Pancreas (tissue), 10 donors: Measurements from ENCODE around the gene LCAT. TPM values are rescaled to one million over a fixed set of nuclear protein-coding genes. Genes with fewer than 3 reads are reported as not detected.
A peak's percentile ranks its signal among the peaks of the same experiment; 100 is the strongest.
"Not testable (repeated sequence)": the region's sequence is repeated elsewhere in the genome, so short reads cannot be mapped to it uniquely, and the experiment has no call there.

Experiments used
- ATAC-seq, 4 donors: fragments of 200-7000 bp; cut with Tn5 transposase; one replicate each; pipeline versions ENCODE4 v1.8.0 to v1.9.1; 2020; ENCODE audit warnings: mild to moderate bottlenecking in 4 of 4, moderate library complexity in 4 of 4
- DNase-seq, 6 donors: peaks; one replicate each; pipeline ENCODE4 v3.0.0-alpha.2; 2020
- FAIRE-seq: peaks from 2 replicates; lab custom pipeline; 2012; peaks lifted over from hg19 to GRCh38; lab: Jason Lieb, UNC
- H3K27ac ChIP-seq, 4 donors: fragments of 200-600 bp; sonication (generic); 1 replicate in 3 of 4; 2 replicates in 1 of 4; pipeline versions ENCODE4 v1.5.0 to v1.8.0; 2020
- H3K27me3 ChIP-seq, 4 donors: fragments of 200-600 bp; one replicate each; pipeline ENCODE4 v1.8.0; 2021
- H3K36me3 ChIP-seq, 3 donors: fragments of 200-600 bp; sonication (generic) in 1 of 3; one replicate each; pipeline versions ENCODE4 v1.5.0 to v1.8.0; 2020 to 2021
- H3K4me1 ChIP-seq, 3 donors: fragments of 200-600 bp; one replicate each; pipeline ENCODE4 v1.8.0; 2021
- H3K4me3 ChIP-seq, 4 donors: fragments of 200-600 bp; sonication (generic) in 2 of 4; one replicate each; pipeline versions ENCODE4 v1.5.0 to v1.8.0; 2020 to 2021
- H3K9me3 ChIP-seq, 4 donors: fragments of 200-600 bp; one replicate each; pipeline ENCODE4 v1.8.0; 2021
- WGBS, 2 donors: extraction: QIAGEN DNeasy Blood & Tissue Kit; methylation state at CpG; one replicate each; pipeline ENCODE4 v1.1.7; 2013; 5-methylcytosine and 5-hydroxymethylcytosine counted together
- intact Hi-C, 3 donors: fragments of 100-400 bp; cut with DNase I; formaldehyde crosslinking; loops; one replicate each; pipeline versions ENCODE4 v1.11.1 to v1.14.2; 2022
- polyA plus RNA-seq, 2 donors: library from polyadenylated mRNA; stranded (reverse); fragments of 200-250 nt; gene quantifications; one replicate each; pipeline ENCODE4 v1.2.3, GENCODE V29; 2013
- total RNA-seq, 6 donors: library from RNA; stranded (reverse); fragmentation: NEBNext Ultra II Directional in 4 of 6; extraction: Animal tissue kit (Norgen Biotek cat#: 25700) in 4 of 6; gene quantifications; one replicate each; pipeline versions ENCODE4 v1.2.1 to v1.2.4, GENCODE V29; 2021 to 2023
- TF ChIP-seq, protein P1 (sequence below), 4 donors: fragments of 200-600 bp; sonication (generic) in 3 of 4; IDR thresholded peaks; one replicate each; pipeline versions ENCODE4 v1.5.0 to v1.8.0; 2021; ENCODE audit warnings: antibody characterized with exemption in 4 of 4
- donor health status: healthy with polysubstance abuse.
- donor health status: DM: no; HTN: no; CAD: no; lungs with moderate emphysema.
- donor health status: DM: no; HTN: no; CAD: no.
- donor health status: control.
- donor health status: control.
- donor health status: Bipolar disorder and iron deficiency.
- donor health status: DM: yes; HTN: yes; CAD: no.
- donor health status: DM: no; HTN: no; CAD: no.
- donor health status: DM: no; HTN: no; CAD: no.
- donor health status: DM: yes; HTN: yes; CAD: no.

Gene LCAT
- total and polyA plus RNA-seq, 8 donors = 2.8 to 65.5 (median 10.3) TPM

- WGBS, 2 donors = 62 to 70% methylated on average over 6 of the region's 6 CpGs
- Histone ChIP-seq H3K4me1 (no peaks in the 10 kb centered on the region), H3K4me3 (no peak overlapping the region), H3K27ac (no peak overlapping the region), H3K27me3 (no peaks in the 10 kb centered on the region), H3K9me3 (no peaks in the 10 kb centered on the region), H3K36me3 (no peaks in the 10 kb centered on the region)
- TF ChIP-seq, protein P1, sequence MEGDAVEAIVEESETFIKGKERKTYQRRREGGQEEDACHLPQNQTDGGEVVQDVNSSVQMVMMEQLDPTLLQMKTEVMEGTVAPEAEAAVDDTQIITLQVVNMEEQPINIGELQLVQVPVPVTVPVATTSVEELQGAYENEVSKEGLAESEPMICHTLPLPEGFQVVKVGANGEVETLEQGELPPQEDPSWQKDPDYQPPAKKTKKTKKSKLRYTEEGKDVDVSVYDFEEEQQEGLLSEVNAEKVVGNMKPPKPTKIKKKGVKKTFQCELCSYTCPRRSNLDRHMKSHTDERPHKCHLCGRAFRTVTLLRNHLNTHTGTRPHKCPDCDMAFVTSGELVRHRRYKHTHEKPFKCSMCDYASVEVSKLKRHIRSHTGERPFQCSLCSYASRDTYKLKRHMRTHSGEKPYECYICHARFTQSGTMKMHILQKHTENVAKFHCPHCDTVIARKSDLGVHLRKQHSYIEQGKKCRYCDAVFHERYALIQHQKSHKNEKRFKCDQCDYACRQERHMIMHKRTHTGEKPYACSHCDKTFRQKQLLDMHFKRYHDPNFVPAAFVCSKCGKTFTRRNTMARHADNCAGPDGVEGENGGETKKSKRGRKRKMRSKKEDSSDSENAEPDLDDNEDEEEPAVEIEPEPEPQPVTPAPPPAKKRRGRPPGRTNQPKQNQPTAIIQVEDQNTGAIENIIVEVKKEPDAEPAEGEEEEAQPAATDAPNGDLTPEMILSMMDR (IDR thresholded peaks at IDR 0.05) = no peak
- FAIRE-seq = no peak
- peak in 1 of 6 donors; percentile 41 for DNase-seq
- ATAC-seq = peak in 2 of 4 donors; percentile 24 to 32
- intact Hi-C loops = no loop called here
Observed at GRCh38 chr16:67917140-67917851, 26.6 kb downstream of the LCAT start.

DNA sequence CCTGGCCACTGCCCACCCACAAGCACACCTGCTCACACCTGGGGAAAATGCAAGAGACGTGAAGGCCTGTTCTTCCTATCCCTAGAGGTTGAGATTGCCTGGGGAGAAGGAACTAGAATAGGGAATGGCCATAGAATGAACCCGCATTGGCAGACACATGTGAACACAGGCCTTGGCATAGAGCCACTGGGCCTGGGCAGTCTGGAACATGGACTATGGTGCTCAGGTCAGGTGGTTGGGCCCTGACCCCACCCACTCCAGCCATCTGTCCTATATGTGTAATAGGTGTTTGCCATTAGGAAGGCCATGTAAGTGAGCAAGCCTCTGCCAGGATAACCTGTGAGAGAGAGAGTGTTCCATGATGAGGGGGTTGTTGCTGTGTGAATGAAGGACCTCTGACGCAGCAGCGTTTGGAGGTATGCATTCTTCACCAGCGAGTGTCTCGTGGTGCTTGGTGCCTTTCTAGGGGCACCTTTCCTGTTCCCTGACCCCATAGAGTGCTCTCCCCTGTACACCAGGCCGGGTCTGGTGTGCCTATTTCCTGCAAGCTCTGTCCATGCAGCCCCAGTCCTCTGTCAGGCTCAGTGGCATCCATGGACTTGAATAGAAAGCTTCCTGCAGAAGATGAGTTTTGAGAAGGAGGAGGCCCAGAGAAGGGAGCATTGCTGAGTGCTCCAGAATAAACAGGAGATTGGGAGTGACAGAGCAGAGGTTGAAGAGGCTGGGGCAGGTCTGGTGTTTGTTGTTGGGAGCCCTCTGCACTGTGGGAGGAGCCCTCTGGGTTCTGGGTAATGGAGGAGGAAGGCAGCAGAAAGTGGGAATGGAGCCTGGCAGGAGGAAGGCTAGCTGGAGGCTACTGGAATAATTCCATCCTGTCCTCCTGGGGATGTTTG, 27.8 kb downstream of the LCAT start:
- Histone ChIP-seq H3K27ac (no peak overlapping the region), H3K9me3 (no peaks in the 10 kb centered on the region), H3K36me3 (no peaks in the 10 kb centered on the region), H3K4me1 (no peaks in the 10 kb centered on the region), H3K4me3 (no peak overlapping the region), H3K27me3 (no peaks in the 10 kb centered on the region)
- WGBS, 2 donors = 74% methylated on average over 7 of the region's 7 CpGs
- intact Hi-C loops = no loop called here
- TF ChIP-seq, protein P1 (IDR thresholded peaks at IDR 0.05) = no peak
- ATAC-seq (peak; percentile 58 to 92 (median 62)), DNase-seq (peak in 4 of 6 donors; percentile 55 to 87 (median 70)), FAIRE-seq (no peak)

GRCh38 chr16:67915496-67915769, 28.5 kb downstream of the LCAT start:
- intact Hi-C loops, H3K4me1 ChIP-seq, ATAC-seq, H3K27me3 ChIP-seq, H3K4me3 ChIP-seq, H3K9me3 ChIP-seq, H3K27ac ChIP-seq, FAIRE-seq, H3K36me3 ChIP-seq, DNase-seq: not testable (repeated sequence)
- WGBS, 2 donors = 70 to 75% methylated on average over 2 of the region's 2 CpGs

DNA sequence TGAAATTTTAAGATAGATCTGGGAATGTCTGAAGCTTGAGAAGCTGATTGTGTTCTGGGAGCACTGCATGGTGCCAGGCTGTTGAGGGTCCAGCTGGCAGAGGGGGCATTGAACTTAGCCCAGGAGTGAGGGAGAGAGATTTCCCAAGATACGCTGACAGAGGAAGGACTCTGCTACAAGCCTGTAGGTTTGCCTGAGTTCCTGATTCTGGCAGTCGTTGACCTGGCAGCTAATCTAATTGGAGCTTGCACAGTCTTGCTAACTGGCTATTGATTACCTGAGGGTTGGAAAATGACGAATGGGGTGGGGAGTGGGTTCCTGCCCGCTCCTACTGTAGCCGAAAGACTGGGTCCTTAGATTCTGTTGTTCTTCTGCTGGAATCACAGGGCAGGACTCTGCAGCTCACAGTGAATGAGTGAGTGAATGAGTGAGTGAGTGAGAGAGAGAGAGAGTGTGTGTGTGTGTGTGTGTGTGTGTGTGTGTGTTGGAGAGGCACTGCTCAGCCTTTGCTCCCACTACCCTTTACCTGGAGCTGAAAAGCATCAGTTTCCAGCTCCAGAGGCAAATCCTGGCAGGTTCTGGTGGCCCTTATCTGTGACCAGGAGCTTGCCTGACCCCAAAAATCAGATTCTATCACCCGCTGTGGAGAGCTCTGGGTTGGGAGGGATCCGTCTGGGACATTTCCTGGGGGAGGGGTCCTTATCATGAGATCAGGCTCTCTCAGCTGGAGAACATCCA, 29.0 kb downstream of the LCAT start:
- DNase-seq (no peak), FAIRE-seq (no peak), ATAC-seq (no peak)
- intact Hi-C loops = no loop called here
- Histone ChIP-seq H3K4me1 (no peaks in the 10 kb centered on the region), H3K27ac (no peak overlapping the region), H3K27me3 (no peaks in the 10 kb centered on the region), H3K36me3 (peaks cover 0 to 10% (median 0%) of the 10 kb centered on the region in 3 donors), H3K4me3 (no peak overlapping the region), H3K9me3 (no peaks in the 10 kb centered on the region)
- TF ChIP-seq, protein P1 (IDR thresholded peaks at IDR 0.05) = no peak
- WGBS, 2 donors = 68 to 70% methylated on average over 7 of the region's 7 CpGs

- no peak overlapping the region for H3K27ac ChIP-seq
- DNase-seq = no peak
- H3K27me3 ChIP-seq = no peaks in the 10 kb centered on the region
- 75 to 78% methylated on average over 2 of the region's 2 CpGs for WGBS, 2 donors
- peaks cover 0 to 25% (median 10%) of the 10 kb centered on the region in 3 donors for H3K36me3 ChIP-seq
- H3K9me3 ChIP-seq = no peaks in the 10 kb centered on the region
- H3K4me1 ChIP-seq = no peaks in the 10 kb centered on the region
- peak in 2 of 4 donors; percentile 19 to 58 for ATAC-seq
- no peak overlapping the region for H3K4me3 ChIP-seq
- TF ChIP-seq, protein P1 (IDR thresholded peaks at IDR 0.05) = no peak
- intact Hi-C loops = no loop called here
- FAIRE-seq = no peak
Observed at GRCh38 chr16:67910158-67910557, 33.8 kb downstream of the LCAT start.
